NCI-H2081 (cell line): ENCODE measurements around the gene PRR20G.

Experiments used
- DNase-seq, 2 experiments: peaks; one replicate each; lab custom pipeline; 2025; lab: John Stamatoyannopoulos, UW

The PRR20G gene

DNA sequence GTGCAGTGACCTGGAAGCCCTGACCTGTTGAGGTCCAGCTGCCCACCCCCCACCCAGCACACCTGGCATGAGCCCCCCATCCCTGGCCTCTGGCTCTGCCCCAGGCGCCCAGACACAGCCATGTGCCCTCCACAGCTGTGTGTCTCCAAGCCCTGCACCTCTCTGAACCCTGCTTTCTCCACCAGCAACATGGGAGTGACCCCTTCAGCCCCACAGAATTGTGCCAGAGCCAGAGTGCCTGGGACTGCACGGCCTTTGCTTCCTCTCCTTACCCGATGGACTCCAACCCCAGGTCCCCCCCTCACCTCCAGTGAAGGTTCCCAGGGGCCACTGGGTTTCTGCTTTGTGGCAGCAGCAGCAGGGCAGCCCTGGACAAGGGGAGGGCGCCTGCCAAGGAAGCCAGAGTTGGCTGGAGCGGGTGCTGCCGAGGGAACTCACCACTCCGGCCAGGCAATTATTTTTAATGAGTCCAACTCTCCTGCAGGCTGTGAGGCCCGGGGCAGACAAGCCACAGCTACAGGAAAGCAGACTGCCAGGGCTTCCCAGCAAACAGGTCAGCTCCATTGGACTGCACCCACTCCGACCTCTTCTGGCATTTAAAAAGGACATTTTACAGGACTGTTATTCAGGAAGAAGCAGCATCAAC lies 24.1 kb downstream of the PRR20G start:
- no peak for DNase-seq

- DNase-seq: no peak
These were observed 24.8 kb downstream of the PRR20G start for GRCh38 chr3:127263037-127263436.

DNA sequence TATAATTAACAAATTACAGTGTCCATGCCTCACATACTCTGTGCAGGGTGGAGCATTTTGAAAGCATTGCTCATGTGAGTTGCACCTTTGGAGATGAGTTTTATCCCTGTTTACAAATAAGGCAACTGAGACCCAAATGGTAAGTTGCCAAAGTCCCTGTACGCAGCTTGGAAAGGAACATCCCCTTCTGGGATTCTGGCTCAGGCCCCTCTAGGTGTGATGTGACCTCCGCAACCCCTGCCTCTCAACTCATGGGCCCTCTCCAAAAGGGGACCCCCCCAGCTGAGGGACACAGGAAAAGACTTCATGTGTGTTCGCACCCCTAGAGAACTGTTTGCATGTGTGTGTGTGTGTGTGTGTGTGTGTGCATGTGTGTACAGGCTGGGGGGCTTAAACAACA lies 25.3 kb downstream of the PRR20G start:
- DNase-seq: no peak

DNA sequence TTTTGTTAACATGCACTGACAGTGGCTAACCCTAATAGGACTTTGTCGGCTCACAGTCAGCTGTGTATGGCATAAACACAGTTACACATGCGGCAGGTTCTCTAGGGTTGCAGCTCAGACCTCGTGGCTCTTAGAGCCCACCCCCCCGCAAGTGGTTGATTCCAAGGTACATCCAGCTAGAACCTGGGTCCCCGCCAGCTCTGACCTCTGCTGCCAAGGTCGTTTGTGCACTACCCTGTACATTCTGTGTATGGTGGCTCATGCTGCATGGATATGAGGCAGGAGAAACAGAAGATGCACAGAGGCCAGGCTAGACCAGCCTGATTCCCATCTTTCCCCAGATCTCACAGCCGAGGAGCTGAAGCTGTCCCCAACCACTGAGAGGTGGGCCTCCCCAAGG lies 25.9 kb downstream of the PRR20G start:
- DNase-seq: no peak

DNA sequence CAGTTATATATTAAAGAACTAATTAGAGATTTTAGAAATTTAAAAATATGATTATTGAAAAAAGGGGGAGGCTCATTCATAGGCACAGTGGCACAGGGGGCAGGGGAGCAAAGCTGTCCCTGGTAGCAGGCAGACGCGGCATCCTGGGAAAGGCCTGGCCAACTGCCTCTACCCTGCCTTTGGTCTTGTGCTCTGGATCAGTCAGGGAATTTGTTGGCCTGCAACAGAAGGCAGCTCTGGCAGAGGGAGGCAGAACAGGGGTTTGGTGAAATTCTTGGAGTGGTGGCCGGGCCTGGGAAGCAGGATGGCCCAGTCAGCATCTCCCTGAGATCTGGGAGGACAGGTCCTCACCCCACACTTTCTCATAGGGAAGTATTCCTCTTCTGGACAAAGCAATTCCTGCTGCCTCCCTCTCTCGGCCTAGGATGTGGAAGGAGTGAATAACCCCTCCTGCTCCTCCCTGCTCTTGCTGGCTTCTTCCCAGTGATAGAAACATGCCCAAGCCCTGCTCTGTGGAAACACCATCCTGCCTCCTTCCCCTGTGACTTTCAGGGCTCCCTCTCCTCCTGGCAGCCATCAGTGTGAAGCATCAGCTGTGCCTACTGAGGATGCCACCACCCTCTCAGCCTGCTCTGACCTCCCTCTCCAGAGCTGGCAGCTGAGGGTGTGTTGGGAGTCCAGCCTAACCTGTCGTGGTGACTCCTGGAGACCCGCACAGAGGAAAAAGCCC lies 26.9 kb downstream of the PRR20G start:
- no peak for DNase-seq

GRCh38 chr3:127260416-127260815 lies 27.4 kb downstream of the PRR20G start:
- no peak for DNase-seq

DNA sequence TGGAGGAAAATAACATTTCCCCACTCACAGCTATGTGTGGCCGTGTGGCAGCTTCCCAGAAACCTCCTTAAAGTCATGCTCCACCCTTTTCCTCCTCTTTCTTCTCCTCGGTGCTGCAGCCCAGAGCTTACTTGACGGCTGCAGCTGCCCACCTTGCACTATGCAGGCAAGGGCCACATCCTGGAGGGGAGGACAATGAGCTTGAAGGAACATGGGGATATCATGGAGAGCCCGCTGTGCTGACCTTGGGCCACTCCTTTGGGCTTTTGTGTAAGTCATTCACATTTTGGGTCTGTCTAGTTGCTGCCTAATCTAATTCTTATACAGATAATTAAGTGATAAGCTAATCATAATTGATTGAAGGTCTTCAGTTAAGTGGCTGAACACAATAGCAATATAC lies 28.0 kb downstream of the PRR20G start:
- no peak for DNase-seq

- DNase-seq: no peak
These were observed 29.1 kb downstream of the PRR20G start for GRCh38 chr3:127258733-127259132.

GRCh38 chr3:127257351-127257750 lies 30.5 kb downstream of the PRR20G start:
- DNase-seq: no peak

DNA sequence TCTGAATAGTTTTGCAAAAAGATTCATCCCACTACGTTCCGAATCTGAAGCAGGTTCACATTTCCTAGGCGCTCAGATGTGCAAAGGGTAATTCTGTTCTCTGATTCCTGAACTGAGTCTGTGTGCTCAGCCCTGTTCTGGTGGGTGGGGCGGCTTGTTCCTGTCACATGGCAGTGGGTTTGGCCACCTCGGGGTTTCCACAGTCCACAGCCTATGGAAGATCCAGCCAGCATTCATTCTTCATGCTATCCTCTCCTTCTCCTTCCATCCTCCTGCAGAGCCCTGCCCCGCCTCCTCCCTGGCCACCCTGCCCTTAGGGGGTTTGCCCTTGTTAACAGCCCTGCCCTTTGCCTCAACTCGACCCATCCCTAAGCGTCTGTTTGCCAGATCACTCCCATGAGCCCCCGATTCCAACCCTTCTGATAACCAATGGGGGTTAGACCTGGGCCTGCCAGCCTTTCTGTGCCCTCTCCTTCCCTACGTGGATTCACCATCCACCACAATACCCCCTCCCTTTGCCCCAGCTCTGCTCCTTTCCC lies 31.0 kb downstream of the PRR20G start:
- no peak for DNase-seq

DNA sequence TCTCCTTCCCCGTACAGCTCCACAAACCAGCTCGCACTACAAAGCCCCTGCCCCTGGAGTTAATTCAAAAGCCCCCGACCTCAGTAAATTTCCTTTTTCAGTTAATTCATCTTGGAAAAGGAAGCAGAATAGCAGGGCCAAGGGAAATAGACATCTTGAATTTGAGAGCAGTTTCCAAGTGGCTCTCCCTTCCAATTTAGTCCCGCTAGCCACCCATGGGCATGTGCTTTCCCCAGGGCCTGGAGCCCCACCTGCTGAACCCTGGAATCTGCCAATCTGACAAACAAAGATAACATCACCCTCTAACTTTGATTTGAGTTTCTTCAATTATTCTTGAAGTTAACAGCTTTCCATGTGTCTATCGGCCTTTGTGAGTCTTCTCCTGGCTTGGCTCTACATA lies 31.7 kb downstream of the PRR20G start:
- DNase-seq: no peak

GRCh38 chr3:127255516-127255915 lies 32.3 kb downstream of the PRR20G start:
- DNase-seq: no peak

DNA sequence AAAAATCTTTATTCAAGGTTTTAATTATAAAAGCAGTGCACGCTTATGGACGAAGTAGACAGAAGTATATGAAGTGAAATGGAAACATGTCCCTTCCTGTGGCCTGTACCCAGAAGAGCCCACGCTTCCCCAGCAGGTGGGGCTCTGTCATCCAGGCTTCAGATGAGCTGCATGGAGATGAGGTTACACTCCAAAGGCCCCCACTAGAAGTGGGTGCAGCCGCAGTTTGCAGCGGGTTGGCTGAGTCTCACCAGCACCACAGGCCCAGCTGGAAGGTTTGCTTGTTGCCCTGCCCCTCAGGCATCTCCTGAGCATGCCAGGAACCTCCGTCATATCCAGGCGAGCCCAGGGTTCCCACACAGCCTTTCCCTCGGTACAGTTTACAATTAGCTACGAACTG lies 33.1 kb downstream of the PRR20G start:
- no peak for DNase-seq

DNA sequence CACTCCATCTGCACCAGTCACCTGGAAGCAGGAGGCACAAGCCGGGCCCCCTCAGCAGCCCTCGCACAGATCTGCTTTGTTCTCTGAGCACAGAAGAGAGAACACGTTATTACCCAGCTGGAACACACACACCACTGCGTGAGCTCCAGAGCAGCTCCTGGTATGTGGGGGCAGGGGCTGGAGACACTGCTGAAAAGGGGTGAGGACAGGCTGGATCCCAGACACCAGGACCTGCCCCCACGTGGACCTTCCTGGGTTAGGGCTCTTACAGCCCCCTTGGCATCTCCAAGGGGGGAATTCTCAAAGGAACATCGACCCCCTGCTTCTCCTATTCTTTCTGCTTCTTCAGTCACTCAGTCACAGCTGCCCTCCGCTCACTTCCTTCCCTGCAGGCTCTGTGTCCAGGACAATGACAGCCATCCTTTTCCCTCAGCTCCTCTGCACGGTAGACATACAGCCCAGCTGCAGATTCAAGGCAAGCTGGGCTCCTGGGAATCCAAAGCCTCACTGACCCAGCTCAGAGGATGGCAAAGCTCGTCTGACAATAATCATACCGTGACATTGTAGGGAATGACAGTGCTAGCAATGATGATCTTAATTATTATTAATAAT lies 33.7 kb downstream of the PRR20G start:
- peak in 1 of 2 experiments; percentile 20 for DNase-seq

GRCh38 chr3:127253491-127253890 lies 34.4 kb downstream of the PRR20G start:
- DNase-seq: no peak

GRCh38 chr3:127252446-127252845 lies 35.4 kb downstream of the PRR20G start:
- no peak for DNase-seq

DNA sequence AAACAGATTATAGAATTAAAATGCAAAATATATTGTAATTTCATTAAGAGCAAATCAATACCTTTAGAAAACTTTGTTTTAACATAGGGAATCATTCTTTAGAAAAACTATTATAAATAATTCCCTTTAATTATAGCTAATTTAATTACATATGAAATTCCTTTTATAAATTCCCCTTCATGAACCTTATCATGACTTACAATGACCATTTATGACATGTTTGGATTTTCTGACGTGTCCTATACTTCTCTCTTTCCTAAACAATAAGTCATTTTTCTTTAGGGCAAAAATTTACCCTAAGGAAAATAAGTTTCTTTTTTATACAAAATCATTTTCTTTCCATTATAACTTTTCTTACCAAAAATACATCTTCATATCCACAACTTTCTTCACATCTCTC lies 37.8 kb downstream of the PRR20G start:
- DNase-seq: no peak

- no peak for DNase-seq
These were observed 40.6 kb downstream of the PRR20G start for GRCh38 chr3:127247292-127247691.

DNA sequence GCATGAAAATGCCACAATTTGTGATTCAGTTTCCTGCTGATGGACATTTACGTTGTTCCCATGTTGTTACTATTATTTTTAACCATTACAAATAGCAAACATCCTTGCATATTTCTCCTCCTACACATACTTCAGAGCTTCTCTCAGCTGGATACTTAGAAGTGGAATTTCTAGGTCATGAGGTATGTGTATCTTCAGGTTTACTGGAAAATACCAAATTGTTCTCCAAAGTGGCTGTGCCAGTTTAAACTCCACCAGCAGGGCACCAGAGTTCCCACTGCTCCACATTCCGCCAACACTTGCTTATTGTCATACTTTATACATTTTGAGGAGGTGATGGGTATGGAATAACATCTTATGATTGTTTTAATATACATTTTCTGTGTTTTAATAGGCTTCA lies 49.2 kb downstream of the PRR20G start:
- no peak for DNase-seq

- no peak for DNase-seq
These were observed 50.0 kb downstream of the PRR20G start for GRCh38 chr3:127237835-127238234.

- no peak for DNase-seq
These were observed 52.1 kb downstream of the PRR20G start for GRCh38 chr3:127235706-127236105.

- no peak for DNase-seq
These were observed 53.1 kb downstream of the PRR20G start for GRCh38 chr3:127234778-127235177.
